Measurements from ENCODE around the gene REL. TPM values are rescaled to one million over a fixed set of nuclear protein-coding genes. Genes with fewer than 3 reads are reported as not detected.

The REL gene
- total and polyA plus RNA-seq, 2 of the 4 experiments (the other 2 are of a cell fraction), result 1.3 to 4.3 TPM

DNA sequence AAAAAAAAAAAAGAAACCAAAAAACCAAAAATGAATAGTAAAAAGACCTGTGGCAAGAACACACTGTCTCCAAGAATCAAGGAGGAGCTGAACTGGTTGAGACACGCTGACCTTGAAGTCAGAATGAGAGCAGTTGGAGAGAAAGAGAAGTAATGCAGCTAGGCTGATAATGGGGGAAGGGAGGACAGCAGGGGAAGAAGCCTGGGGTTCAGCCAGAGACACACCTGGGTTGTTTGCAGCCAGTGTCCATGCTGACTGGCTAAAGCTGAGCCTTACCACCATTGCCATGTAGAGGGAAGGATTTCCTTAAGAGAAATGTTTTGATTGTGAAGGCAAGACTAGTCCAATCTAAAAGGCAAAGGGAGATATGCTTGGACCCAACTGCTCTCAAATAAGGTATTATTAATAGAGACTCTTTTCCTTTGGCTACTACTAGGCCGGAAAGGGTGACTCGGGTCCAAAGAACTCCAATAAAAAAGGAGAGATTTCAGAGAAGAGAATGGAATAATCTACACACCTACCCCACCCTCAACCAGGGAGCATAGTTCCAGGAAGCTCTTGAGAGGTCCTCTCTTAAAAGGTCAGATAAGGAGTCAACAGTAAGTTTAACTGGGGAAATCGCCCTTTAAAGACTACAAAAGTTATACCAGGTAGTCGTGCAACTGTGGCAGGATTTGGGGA, 25.2 kb upstream of the REL start:
- Histone ChIP-seq H3K56ac (ENCODE audit: extremely low read depth, insufficient read depth, low read length) (no peak overlapping the region), H3K27me3 (ENCODE audit: control insufficient read depth, insufficient read depth, low read length) (peaks cover 8% of the 10 kb centered on the region), H4K91ac (ENCODE audit: insufficient read depth, low read depth, low read length) (no peak overlapping the region), H2BK20ac (ENCODE audit: low read depth, low read length) (no peak overlapping the region), H3K18ac (ENCODE audit: low read depth, low read length) (no peak overlapping the region), H2BK5ac (ENCODE audit: low read depth, low read length, poor library complexity, severe bottlenecking) (no peak overlapping the region), H2AFZ (replicated peaks; ENCODE audit: low read length, poor library complexity) (no peak overlapping the region), H4K5ac (ENCODE audit: low read depth, low read length) (no peak overlapping the region), H2BK15ac (ENCODE audit: low read depth, low read length) (no peak overlapping the region), H2AK9ac (replicated peaks; ENCODE audit: low read depth, low read length, poor library complexity) (no peak overlapping the region), H3K27ac (ENCODE audit: insufficient read depth, low read length) (no peak overlapping the region), H3K4ac (ENCODE audit: low read depth, low read length) (no peak overlapping the region), H3K14ac (replicated peaks; ENCODE audit: low read depth, low read length) (no peak overlapping the region), H2BK120ac (ENCODE audit: low read depth, low read length) (no peak overlapping the region), H3K4me3 (ENCODE audit: insufficient read depth, low read depth, low read length) (no peak overlapping the region), H3K23ac (ENCODE audit: low read depth, low read length) (no peak overlapping the region), H4K20me1 (ENCODE audit: insufficient read depth, low read length) (no peaks in the 10 kb centered on the region), H3K9me3 (ENCODE audit: control insufficient read depth, insufficient read depth, low read length) (no peaks in the 10 kb centered on the region), H3K79me1 (ENCODE audit: low read depth in 1 of 2, low read length in 2 of 2) (no peaks in the 10 kb centered on the region), H2AK5ac (ENCODE audit: low read depth, low read length) (no peak overlapping the region), H3K9me1 (ENCODE audit: insufficient read depth, low read length) (no peaks in the 10 kb centered on the region), H3K9ac (ENCODE audit: low read depth, low read length) (no peak overlapping the region), H4K8ac (ENCODE audit: low read depth in 2 of 2, low read length in 2 of 2) (no peak overlapping the region), H3K36me3 (ENCODE audit: control insufficient read depth, insufficient read depth, low read length) (no peaks in the 10 kb centered on the region), H3K4me2 (ENCODE audit: low read depth, low read length) (no peak overlapping the region), H3K4me1 (ENCODE audit: control insufficient read depth, insufficient read depth, low read length) (no peaks in the 10 kb centered on the region)
- DNase-seq, result no peak
- no peak for ATAC-seq (ENCODE audit: low read depth)
- in situ Hi-C loops (cut with MboI; ENCODE audit: low sequenced_read_pairs) (no loop called here), intact Hi-C loops (cut with micrococcal nuclease) (no loop called here), dilution Hi-C loops (cut with HindIII; ENCODE audit: low sequenced_read_pairs, unreplicated experiment) (no loop called here)
- WGBS, 2 experiments (ENCODE audit: extremely low coverage in 2 of 2, insufficient read length in 1 of 2), result no CpG with 5 or more reads among the region's 5 CpGs
- ChIA-PET CTCF (interaction anchor here (0.7 kb wide), 1 partner anchor 88 kb away, joined by 5 read pairs; no protein-coding TSS in a partner anchor), POLR2A (ENCODE audit: unreplicated experiment) (no interaction called here)
- TF ChIP-seq SMC3 (IDR thresholded peaks at IDR 0.05; ENCODE audit: low read depth, low read length) (no peak), MXI1 (IDR thresholded peaks at IDR 0.05; ENCODE audit: borderline replicate concordance, low read depth, low read length) (no peak), NFE2L2 (IDR thresholded peaks at IDR 0.05; ENCODE audit: low read depth, low read length) (no peak), FOS (IDR thresholded peaks at IDR 0.05; ENCODE audit: low read depth, low read length) (no peak), RAD21 (IDR thresholded peaks at IDR 0.05; ENCODE audit: low read length) (no peak), MAZ (IDR thresholded peaks at IDR 0.05; ENCODE audit: borderline replicate concordance, low read depth, low read length) (no peak), CHD1 (IDR thresholded peaks at IDR 0.05; ENCODE audit: low read depth, low read length) (no peak), POLR2A (IDR thresholded peaks at IDR 0.05; ENCODE audit: low read depth, low read length) (no peak), RCOR1 (IDR thresholded peaks at IDR 0.05; ENCODE audit: insufficient replicate concordance, low read length) (no peak), RFX5 (IDR thresholded peaks at IDR 0.05; ENCODE audit: low read depth, low read length) (no peak), CEBPB (IDR thresholded peaks at IDR 0.05; ENCODE audit: low read depth, low read length) (no peak), BHLHE40 (IDR thresholded peaks at IDR 0.05; ENCODE audit: low read depth, low read length) (no peak), MAFK (IDR thresholded peaks at IDR 0.05; ENCODE audit: low read depth, low read length) (no peak)
- TF ChIP-seq, protein P1, sequence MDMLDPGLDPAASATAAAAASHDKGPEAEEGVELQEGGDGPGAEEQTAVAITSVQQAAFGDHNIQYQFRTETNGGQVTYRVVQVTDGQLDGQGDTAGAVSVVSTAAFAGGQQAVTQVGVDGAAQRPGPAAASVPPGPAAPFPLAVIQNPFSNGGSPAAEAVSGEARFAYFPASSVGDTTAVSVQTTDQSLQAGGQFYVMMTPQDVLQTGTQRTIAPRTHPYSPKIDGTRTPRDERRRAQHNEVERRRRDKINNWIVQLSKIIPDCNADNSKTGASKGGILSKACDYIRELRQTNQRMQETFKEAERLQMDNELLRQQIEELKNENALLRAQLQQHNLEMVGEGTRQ (IDR thresholded peaks at IDR 0.05; ENCODE audit: low read depth, low read length), result no peak
- TF ChIP-seq, protein P2, sequence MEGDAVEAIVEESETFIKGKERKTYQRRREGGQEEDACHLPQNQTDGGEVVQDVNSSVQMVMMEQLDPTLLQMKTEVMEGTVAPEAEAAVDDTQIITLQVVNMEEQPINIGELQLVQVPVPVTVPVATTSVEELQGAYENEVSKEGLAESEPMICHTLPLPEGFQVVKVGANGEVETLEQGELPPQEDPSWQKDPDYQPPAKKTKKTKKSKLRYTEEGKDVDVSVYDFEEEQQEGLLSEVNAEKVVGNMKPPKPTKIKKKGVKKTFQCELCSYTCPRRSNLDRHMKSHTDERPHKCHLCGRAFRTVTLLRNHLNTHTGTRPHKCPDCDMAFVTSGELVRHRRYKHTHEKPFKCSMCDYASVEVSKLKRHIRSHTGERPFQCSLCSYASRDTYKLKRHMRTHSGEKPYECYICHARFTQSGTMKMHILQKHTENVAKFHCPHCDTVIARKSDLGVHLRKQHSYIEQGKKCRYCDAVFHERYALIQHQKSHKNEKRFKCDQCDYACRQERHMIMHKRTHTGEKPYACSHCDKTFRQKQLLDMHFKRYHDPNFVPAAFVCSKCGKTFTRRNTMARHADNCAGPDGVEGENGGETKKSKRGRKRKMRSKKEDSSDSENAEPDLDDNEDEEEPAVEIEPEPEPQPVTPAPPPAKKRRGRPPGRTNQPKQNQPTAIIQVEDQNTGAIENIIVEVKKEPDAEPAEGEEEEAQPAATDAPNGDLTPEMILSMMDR (conservative IDR thresholded peaks at IDR 0.05; ENCODE audit: low read depth, low read length), result no peak
- TF ChIP-seq, protein P3, sequence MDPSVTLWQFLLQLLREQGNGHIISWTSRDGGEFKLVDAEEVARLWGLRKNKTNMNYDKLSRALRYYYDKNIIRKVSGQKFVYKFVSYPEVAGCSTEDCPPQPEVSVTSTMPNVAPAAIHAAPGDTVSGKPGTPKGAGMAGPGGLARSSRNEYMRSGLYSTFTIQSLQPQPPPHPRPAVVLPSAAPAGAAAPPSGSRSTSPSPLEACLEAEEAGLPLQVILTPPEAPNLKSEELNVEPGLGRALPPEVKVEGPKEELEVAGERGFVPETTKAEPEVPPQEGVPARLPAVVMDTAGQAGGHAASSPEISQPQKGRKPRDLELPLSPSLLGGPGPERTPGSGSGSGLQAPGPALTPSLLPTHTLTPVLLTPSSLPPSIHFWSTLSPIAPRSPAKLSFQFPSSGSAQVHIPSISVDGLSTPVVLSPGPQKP (IDR thresholded peaks at IDR 0.05; ENCODE audit: borderline replicate concordance, low read depth, low read length), result no peak
- BruUV-seq (replicated peaks), result no TSS peak

All from IMR-90 (cell line).